GM23248 (cell line): ENCODE data around the gene MED25. TPM values are rescaled to one million over a fixed set of nuclear protein-coding genes. Genes with fewer than 3 reads are reported as not detected.

Source experiments
- DNase-seq: peaks from one replicate; pipeline ENCODE4 v3.0.0-alpha.2; 2015
- H2AFZ ChIP-seq: fragments of 200-600 bp; sonication (generic); 2 replicates; pipeline ENCODE4 v1.6.1; 2016; ENCODE audit warnings: antibody characterized with exemption
- H3F3A ChIP-seq: fragments of 200-600 bp; sonication (generic); 2 replicates; pipeline ENCODE4 v1.6.1; 2016; ENCODE audit warnings: mild to moderate bottlenecking, antibody characterized with exemption, mixed run types; ENCODE audit not compliant: insufficient read depth
- H3K27ac ChIP-seq: fragments of 200-600 bp; sonication (generic); 2 replicates; pipeline ENCODE4 v1.5.1; 2016; ENCODE audit warnings: mild to moderate bottlenecking
- H3K27me3 ChIP-seq: fragments of 200-600 bp; sonication (generic); replicated peaks from 2 replicates; pipeline ENCODE4 v1.6.1; 2016; ENCODE audit warnings: mild to moderate bottlenecking; ENCODE audit not compliant: insufficient read depth
- H3K36me3 ChIP-seq: fragments of 200-600 bp; sonication (generic); 2 replicates; pipeline ENCODE4 v1.6.1; 2016; ENCODE audit warnings: low read depth, mild to moderate bottlenecking
- H3K4me1 ChIP-seq: fragments of 200-600 bp; sonication (generic); 2 replicates; pipeline ENCODE4 v1.6.1; 2016; ENCODE audit warnings: mild to moderate bottlenecking; ENCODE audit not compliant: insufficient read depth
- H3K4me2 ChIP-seq: fragments of 200-600 bp; sonication (generic); one replicate; pipeline ENCODE4 v1.6.1; 2016; ENCODE audit warnings: mild to moderate bottlenecking; ENCODE audit not compliant: unreplicated experiment
- H3K4me3 ChIP-seq: fragments of 200-600 bp; sonication (generic); 2 replicates; pipeline ENCODE4 v1.5.1; 2016; ENCODE audit warnings: mild to moderate bottlenecking
- H3K79me2 ChIP-seq: fragments of 200-600 bp; sonication (generic); 2 replicates; pipeline ENCODE4 v1.6.1; 2016; ENCODE audit warnings: mild to moderate bottlenecking; ENCODE audit not compliant: insufficient read depth
- H3K9ac ChIP-seq: fragments of 200-600 bp; sonication (generic); 2 replicates; pipeline ENCODE4 v1.6.1; 2016; ENCODE audit warnings: mild to moderate bottlenecking
- H3K9me2 ChIP-seq: fragments of 200-600 bp; sonication (generic); 2 replicates; pipeline ENCODE4 v1.6.1; 2016; ENCODE audit warnings: mixed run types, mild to moderate bottlenecking, moderate library complexity; ENCODE audit not compliant: insufficient read depth
- H3K9me3 ChIP-seq: fragments of 200-600 bp; sonication (generic); one replicate; pipeline ENCODE4 v1.6.1; 2017; ENCODE audit warnings: low read depth
- H4K20me1 ChIP-seq: fragments of 200-600 bp; sonication (generic); 2 replicates; pipeline ENCODE4 v1.6.0; 2016; ENCODE audit not compliant: insufficient read depth
- EZH2 ChIP-seq: fragments of 200-600 bp; sonication (generic); IDR thresholded peaks from 2 replicates; pipeline ENCODE4 v1.6.1; 2018; ENCODE audit warnings: antibody characterized with exemption, mild to moderate bottlenecking; ENCODE audit not compliant: insufficient read depth, poor library complexity, severe bottlenecking
- EZH2phosphoT487 ChIP-seq: fragments of 200-600 bp; sonication (generic); IDR thresholded peaks from 2 replicates; pipeline ENCODE4 v1.6.1; 2018; ENCODE audit warnings: antibody characterized with exemption, moderate library complexity, mild to moderate bottlenecking, low read depth; ENCODE audit not compliant: insufficient read depth
- WGBS, 2 experiments: methylation state at CpG; one replicate each; pipeline ENCODE4 v1.1.6; 2015 to 2017; ENCODE audit warnings: low lambda C conversion rate in 2 of 2, low coverage in 1 of 2; ENCODE audit errors: missing lambda C conversion rate in 2 of 2; 5-methylcytosine and 5-hydroxymethylcytosine counted together
- in situ Hi-C: fragments of 300-500 bp; cut with MboI; formaldehyde crosslinking; loops from 2 replicates; pipeline ENCODE4 v1.15.0; 2020
- polyA plus RNA-seq: library from polyadenylated mRNA; unstranded; fragments of >200 nt; fragmentation: Nextera tagmentation; extraction: Ambion mirVana; gene quantifications from 2 replicates; pipeline ENCODE4 v1.2.1, GENCODE V29; 2016
- total RNA-seq: library from RNA; depleted of rRNA; stranded (reverse); fragments of >200 nt; shearing (Covaris generic); gene quantifications from 2 replicates; pipeline ENCODE4 v1.2.3, GENCODE V29; 2014

The MED25 gene
- total and polyA plus RNA-seq, 2 experiments from 2014 or later, result 21.8 to 21.9 TPM

- H3K27me3 ChIP-seq, result no peaks in the 10 kb centered on the region
- TF ChIP-seq EZH2 (no peak), EZH2phosphoT487 (no peak)
- no peaks in the 10 kb centered on the region for H3K9me3 ChIP-seq
- no peak overlapping the region for H2AFZ ChIP-seq
- H3K36me3 ChIP-seq, result peaks cover 9% of the 10 kb centered on the region; the same call in 1 of the 2 replicates
- peaks cover 26% of the 10 kb centered on the region for H3K79me2 ChIP-seq
- no peaks in the 10 kb centered on the region for H3K9me2 ChIP-seq
- DNase-seq, result peak; percentile 34
- in situ Hi-C loops, result no loop called here
- no peak overlapping the region for H3K4me3 ChIP-seq
- 39 to 46% methylated on average over 13 of the region's 13 CpGs for WGBS, 2 experiments
- no peak overlapping the region for H3K4me2 ChIP-seq
- peaks cover 22% of the 10 kb centered on the region; the same call in 1 of the 2 replicates for H3F3A ChIP-seq
- no peak overlapping the region for H3K9ac ChIP-seq
- no peak overlapping the region for H3K27ac ChIP-seq
- no peaks in the 10 kb centered on the region for H4K20me1 ChIP-seq
- H3K4me1 ChIP-seq, result peaks cover 11% of the 10 kb centered on the region
Measured at GRCh38 chr19:49861107-49861506, 43.0 kb downstream of the MED25 start.

DNA sequence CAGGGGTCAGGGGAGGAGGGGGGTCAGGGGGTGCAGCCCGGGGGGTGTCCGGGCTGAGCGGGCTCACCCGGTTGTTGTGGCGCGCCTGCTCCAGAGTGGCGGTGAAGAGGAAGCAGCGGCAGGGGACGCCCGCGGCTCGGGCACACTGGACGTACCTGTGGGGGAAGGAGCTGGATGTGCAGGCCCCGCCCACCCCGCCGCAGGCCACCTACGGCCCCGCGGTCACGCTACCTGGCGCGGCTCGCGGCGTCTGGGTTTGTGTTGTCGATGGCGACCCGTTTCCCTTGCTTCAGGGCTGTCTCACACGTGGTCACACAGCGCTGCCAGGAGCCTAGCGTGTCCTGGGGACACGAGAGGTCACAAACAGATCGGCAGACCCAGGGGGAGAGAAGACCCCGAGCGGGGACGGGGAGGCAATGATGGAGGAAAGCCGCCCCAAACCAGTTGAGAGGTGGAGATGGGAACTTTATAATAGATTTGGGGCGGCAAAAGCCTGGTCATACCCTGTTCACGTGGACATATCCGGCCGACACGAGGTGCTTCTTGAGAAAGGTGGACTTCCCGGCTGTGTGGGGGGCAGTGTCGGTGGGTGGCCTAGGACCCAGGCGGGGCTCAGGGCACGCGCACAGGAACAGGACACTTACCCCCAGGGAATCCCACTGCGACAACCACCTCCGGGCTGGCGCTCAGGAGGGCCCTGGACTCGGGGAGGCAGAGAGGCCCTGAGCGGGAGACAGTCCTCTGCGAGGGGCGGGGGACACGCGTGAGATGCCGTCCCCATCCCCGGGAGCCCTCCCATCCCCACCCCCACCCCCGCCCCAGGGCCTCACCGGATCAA lies 43.7 kb downstream of the MED25 start:
- Histone ChIP-seq H3K4me1 (peaks cover 14% of the 10 kb centered on the region), H3K9me2 (no peaks in the 10 kb centered on the region), H3K9me3 (no peaks in the 10 kb centered on the region), H2AFZ (no peak overlapping the region), H3K4me3 (no peak overlapping the region), H3K27me3 (no peaks in the 10 kb centered on the region), H3K36me3 (peaks cover 9% of the 10 kb centered on the region; the same call in 1 of the 2 replicates), H3F3A (peaks cover 22% of the 10 kb centered on the region), H4K20me1 (no peaks in the 10 kb centered on the region), H3K79me2 (peaks cover 32% of the 10 kb centered on the region), H3K4me2 (no peak overlapping the region), H3K27ac (no peak overlapping the region), H3K9ac (no peak overlapping the region)
- in situ Hi-C loops, result no loop called here
- TF ChIP-seq EZH2 (no peak), EZH2phosphoT487 (no peak)
- WGBS, 2 experiments, result 84 to 85% methylated on average over 35 to 60 of the region's 60 CpGs
- DNase-seq, result no peak

DNA sequence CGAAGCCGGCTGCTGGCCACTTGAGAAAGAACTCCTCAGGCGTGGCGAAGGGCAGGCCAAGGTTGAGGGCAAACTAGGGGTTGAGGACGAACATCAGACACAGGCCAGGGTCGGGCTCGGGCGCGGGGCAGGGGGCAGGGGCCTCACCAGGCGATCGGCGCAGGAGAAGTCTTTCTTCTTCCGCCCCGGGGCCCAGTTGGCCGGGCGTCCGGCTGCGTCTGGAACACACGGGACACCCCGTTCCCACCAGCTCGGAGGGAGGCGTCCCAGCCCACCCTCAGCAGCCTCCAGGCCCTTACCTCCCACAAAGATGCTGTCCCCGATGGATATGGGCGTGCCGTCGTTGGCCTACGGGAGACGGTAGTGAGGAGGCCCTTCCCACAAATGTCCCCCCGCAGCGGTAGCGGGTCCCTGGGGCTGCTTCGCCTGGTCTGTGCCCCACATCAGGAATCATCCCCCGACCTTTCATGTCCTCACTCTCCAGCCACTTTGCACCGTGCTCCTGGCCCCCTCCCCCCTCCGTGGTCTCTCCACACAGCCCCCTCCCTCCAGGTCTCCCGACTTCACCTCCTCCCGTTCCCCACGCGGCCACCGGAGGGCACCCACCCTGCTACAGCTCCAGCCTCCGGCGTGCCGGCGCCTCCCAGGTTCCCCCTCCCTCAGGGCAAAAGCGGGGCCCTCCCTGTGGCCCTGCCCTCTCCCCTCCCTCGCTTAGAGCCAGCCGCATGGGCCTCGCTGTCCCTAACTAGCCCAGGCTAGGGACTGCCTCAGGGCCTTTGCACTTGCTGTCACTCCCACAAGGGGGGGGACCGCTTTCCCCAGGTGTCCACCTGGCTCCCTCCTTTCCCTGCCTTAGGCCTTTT lies 44.5 kb downstream of the MED25 start:
- H3F3A ChIP-seq, result peaks cover 17% of the 10 kb centered on the region
- H3K9me3 ChIP-seq, result no peaks in the 10 kb centered on the region
- H3K4me1 ChIP-seq, result peaks cover 14% of the 10 kb centered on the region
- H3K4me2 ChIP-seq, result no peak overlapping the region
- H3K9ac ChIP-seq, result no peak overlapping the region
- peaks cover 32% of the 10 kb centered on the region for H3K79me2 ChIP-seq
- H3K4me3 ChIP-seq, result no peak overlapping the region
- no peak overlapping the region for H3K27ac ChIP-seq
- H3K36me3 ChIP-seq, result peaks cover 9% of the 10 kb centered on the region; the same call in 1 of the 2 replicates
- H3K9me2 ChIP-seq, result no peaks in the 10 kb centered on the region
- no peak for DNase-seq
- no peaks in the 10 kb centered on the region for H4K20me1 ChIP-seq
- WGBS, 2 experiments, result 84 to 96% methylated on average over 20 to 48 of the region's 49 CpGs
- in situ Hi-C loops, result no loop called here
- H3K27me3 ChIP-seq, result no peaks in the 10 kb centered on the region
- no peak for TF ChIP-seq EZH2
- TF ChIP-seq EZH2phosphoT487, result no peak
- no peak overlapping the region for H2AFZ ChIP-seq

- Histone ChIP-seq H3K9me3 (no peaks in the 10 kb centered on the region), H3K4me1 (peaks cover 14% of the 10 kb centered on the region), H2AFZ (no peak overlapping the region), H3K36me3 (peaks cover 9% of the 10 kb centered on the region; the same call in 1 of the 2 replicates), H3F3A (peaks cover 23% of the 10 kb centered on the region), H3K4me2 (no peak overlapping the region), H3K79me2 (peaks cover 32% of the 10 kb centered on the region), H3K9me2 (no peaks in the 10 kb centered on the region), H3K9ac (no peak overlapping the region), H4K20me1 (no peaks in the 10 kb centered on the region), H3K27ac (no peak overlapping the region), H3K4me3 (no peak overlapping the region), H3K27me3 (no peaks in the 10 kb centered on the region)
- in situ Hi-C loops, result no loop called here
- 90% methylated on average over 24 of the region's 24 CpGs for WGBS, 2 experiments
- TF ChIP-seq EZH2 (no peak), EZH2phosphoT487 (no peak)
- DNase-seq, result no peak
Measured at GRCh38 chr19:49863254-49863934, 45.3 kb downstream of the MED25 start.
